MCF 10A (cell line): Measurements from ENCODE around the gene PALM. TPM values are rescaled to one million over a fixed set of nuclear protein-coding genes. Genes with fewer than 3 reads are reported as not detected.

ENCODE experiments used
- BruUV-seq: library from RNA; stranded (reverse); fragments of 400-500 nt; replicated peaks from 2 replicates; lab custom pipeline; 2021; lab: Mats Ljungman, UMichigan
- CTCF ChIA-PET: fragments of 300-600 bp; sonication (Branson Sonifier 250); formaldehyde crosslinking; extraction: SDS; loops from one replicate; lab custom pipeline; 2021; ENCODE audit warnings: antibody characterized with exemption, inconsistent platforms; lab: Yijun Ruan, JAX
- POLR2A ChIA-PET: fragments of 300-600, 350-650 bp; sonication (Branson Sonifier 250); formaldehyde crosslinking; extraction: SDS; loops from one replicate; lab custom pipeline; 2020; ENCODE audit warnings: antibody characterized with exemption, inconsistent platforms; lab: Yijun Ruan, JAX
- DNase-seq: peaks from one replicate; pipeline ENCODE4 v3.0.0-alpha.2; 2018; ENCODE audit not compliant: unreplicated experiment
- H3K27ac Mint-ChIP-seq: one replicate; pipeline ENCODE4 v1.8.0; 2022; ENCODE audit warnings: mild to moderate bottlenecking, low read depth, mixed read lengths; ENCODE audit not compliant: unreplicated experiment
- H3K27me3 Mint-ChIP-seq: one replicate; pipeline ENCODE4 v1.8.0; 2022; ENCODE audit warnings: mixed read lengths; ENCODE audit not compliant: insufficient read depth, unreplicated experiment
- H3K36me3 Mint-ChIP-seq: one replicate; pipeline ENCODE4 v1.8.0; 2022; ENCODE audit warnings: mild to moderate bottlenecking, moderate library complexity, mixed read lengths; ENCODE audit not compliant: insufficient read depth, unreplicated experiment
- H3K4me1 Mint-ChIP-seq: one replicate; pipeline ENCODE4 v1.8.0; 2022; ENCODE audit warnings: mixed read lengths; ENCODE audit not compliant: insufficient read depth, unreplicated experiment
- H3K4me3 Mint-ChIP-seq: one replicate; pipeline ENCODE4 v1.8.0; 2022; ENCODE audit warnings: mild to moderate bottlenecking, moderate library complexity, mixed read lengths; ENCODE audit not compliant: unreplicated experiment
- H3K9me3 Mint-ChIP-seq: one replicate; pipeline ENCODE4 v1.8.0; 2022; ENCODE audit warnings: mixed read lengths; ENCODE audit not compliant: unreplicated experiment
- intact Hi-C: fragments of 100-400 bp; cut with micrococcal nuclease; formaldehyde crosslinking; loops from 2 replicates; pipeline ENCODE4 v1.14.1; 2022
- total RNA-seq: library from RNA; stranded (reverse); gene quantifications from 2 replicates; pipeline ENCODE4 v1.2.3, GENCODE V29; 2022
- TF ChIP-seq, protein P1 (sequence below): fragments of 200-600 bp; IDR thresholded peaks from one replicate; pipeline ENCODE4 v1.8.0; 2022; ENCODE audit warnings: antibody characterized with exemption, mild to moderate bottlenecking; ENCODE audit not compliant: unreplicated experiment

PALM gene
- total RNA-seq, 1 experiment from 2014 or later: 0.44 TPM

DNA sequence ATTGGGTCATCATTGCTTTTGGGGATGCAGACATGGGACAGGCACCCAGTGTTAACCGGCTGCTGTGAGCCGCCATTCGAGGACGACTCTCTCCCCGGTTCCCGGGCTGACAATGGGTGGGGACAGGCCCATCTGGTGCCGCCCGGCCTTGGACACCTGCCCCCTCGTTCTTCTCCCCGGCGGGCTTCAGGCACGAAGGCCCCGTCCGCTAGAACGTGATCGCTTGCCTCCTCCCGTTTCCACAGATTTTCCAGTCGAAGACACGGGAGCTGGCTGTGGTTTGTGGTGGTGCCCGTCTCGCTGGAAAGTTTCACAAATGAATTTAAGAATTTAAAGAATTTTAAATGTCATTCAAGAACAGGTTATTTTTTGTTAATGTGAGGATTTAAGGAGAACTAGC is 2.0 kb downstream of the PALM start:
- H3K4me1 Mint-ChIP-seq: no peaks in the 10 kb centered on the region
- intact Hi-C loops: no loop called here
- no peak overlapping the region for H3K27ac Mint-ChIP-seq
- H3K27me3 Mint-ChIP-seq: no peaks in the 10 kb centered on the region
- no peak overlapping the region for H3K4me3 Mint-ChIP-seq
- H3K36me3 Mint-ChIP-seq: no peaks in the 10 kb centered on the region
- ChIA-PET CTCF (interaction anchor here (0.6 kb wide), 1 partner anchor 430 kb away, joined by 3 read pairs; no protein-coding TSS in a partner anchor), POLR2A (interaction anchor here (0.6 to 1.2 kb wide), 2 partner anchors 48 to 317 kb away, joined by 3 to 4 read pairs; partner anchors contain the start of gene RNF126)
- DNase-seq: no peak
- peaks cover 7% of the 10 kb centered on the region for H3K9me3 Mint-ChIP-seq
- no TSS peak for BruUV-seq
- TF ChIP-seq, protein P1, sequence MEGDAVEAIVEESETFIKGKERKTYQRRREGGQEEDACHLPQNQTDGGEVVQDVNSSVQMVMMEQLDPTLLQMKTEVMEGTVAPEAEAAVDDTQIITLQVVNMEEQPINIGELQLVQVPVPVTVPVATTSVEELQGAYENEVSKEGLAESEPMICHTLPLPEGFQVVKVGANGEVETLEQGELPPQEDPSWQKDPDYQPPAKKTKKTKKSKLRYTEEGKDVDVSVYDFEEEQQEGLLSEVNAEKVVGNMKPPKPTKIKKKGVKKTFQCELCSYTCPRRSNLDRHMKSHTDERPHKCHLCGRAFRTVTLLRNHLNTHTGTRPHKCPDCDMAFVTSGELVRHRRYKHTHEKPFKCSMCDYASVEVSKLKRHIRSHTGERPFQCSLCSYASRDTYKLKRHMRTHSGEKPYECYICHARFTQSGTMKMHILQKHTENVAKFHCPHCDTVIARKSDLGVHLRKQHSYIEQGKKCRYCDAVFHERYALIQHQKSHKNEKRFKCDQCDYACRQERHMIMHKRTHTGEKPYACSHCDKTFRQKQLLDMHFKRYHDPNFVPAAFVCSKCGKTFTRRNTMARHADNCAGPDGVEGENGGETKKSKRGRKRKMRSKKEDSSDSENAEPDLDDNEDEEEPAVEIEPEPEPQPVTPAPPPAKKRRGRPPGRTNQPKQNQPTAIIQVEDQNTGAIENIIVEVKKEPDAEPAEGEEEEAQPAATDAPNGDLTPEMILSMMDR: no peak

- H3K4me1 Mint-ChIP-seq: no peaks in the 10 kb centered on the region
- CTCF ChIA-PET: interaction anchor here (0.6 kb wide), 1 partner anchor 429 kb away, joined by 3 read pairs; no protein-coding TSS in a partner anchor
- POLR2A ChIA-PET: interaction anchor here (0.6 kb wide), 1 partner anchor 316 kb away, joined by 4 read pairs; no protein-coding TSS in a partner anchor
Observed at GRCh38 chr19:711254-711653, 2.5 kb downstream of the PALM start.

GRCh38 chr19:715347-715746 is 6.6 kb downstream of the PALM start:
- peaks cover 9% of the 10 kb centered on the region for H3K9me3 Mint-ChIP-seq
- TF ChIP-seq, protein P1: no peak
- H3K4me1 Mint-ChIP-seq: no peaks in the 10 kb centered on the region
- H3K36me3 Mint-ChIP-seq: no peaks in the 10 kb centered on the region
- ChIA-PET CTCF (no interaction called here), POLR2A (no interaction called here)
- intact Hi-C loops: no loop called here
- H3K27me3 Mint-ChIP-seq: no peaks in the 10 kb centered on the region
- no peak overlapping the region for H3K27ac Mint-ChIP-seq
- BruUV-seq: no TSS peak
- no peak for DNase-seq
- H3K4me3 Mint-ChIP-seq: no peak overlapping the region

More at GRCh38 chr19:711254-711653, 2.5 kb downstream of the PALM start:
- H3K36me3 Mint-ChIP-seq: no peaks in the 10 kb centered on the region
- TF ChIP-seq, protein P1: no peak
- H3K27me3 Mint-ChIP-seq: no peaks in the 10 kb centered on the region
- no peak for DNase-seq
- peaks cover 9% of the 10 kb centered on the region for H3K9me3 Mint-ChIP-seq
- H3K4me3 Mint-ChIP-seq: no peak overlapping the region
- no peak overlapping the region for H3K27ac Mint-ChIP-seq
- intact Hi-C loops: no loop called here
- no TSS peak for BruUV-seq

DNA sequence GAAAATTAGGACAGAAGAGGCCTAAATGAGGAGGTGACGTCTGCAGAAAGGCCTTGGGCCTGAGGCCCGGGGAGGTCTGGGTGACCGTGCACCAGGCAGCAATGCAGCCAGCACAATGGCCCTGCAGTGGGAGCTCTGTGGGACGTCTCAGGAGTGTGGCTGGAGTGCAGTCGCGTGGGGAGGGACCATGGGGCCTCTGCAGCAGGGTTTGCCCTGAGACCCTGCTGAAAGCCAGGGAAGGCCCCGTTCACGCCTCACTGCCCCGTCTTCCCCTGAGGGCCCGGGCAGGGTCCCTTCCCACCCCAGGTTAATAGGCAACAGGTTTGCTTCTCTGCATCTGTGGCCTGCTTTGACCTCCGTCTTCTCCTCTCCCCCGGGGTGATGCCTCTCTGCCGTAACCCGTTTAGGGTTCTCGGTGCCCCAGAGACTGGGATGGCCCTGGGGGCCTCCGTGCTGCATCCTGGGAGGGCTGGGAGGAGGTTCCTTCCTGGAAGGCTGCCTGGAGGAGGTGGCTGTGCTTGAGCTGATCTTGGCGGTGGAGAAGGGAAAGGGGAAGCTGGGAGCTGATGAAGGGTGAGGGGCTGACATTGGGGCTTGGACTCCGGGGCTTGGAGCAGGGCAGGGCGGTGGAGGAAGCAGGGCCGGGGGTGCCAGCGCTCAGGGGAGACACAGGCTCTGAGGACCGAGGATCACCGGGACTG is 9.7 kb downstream of the PALM start:
- no TSS peak for BruUV-seq
- TF ChIP-seq, protein P1: no peak
- intact Hi-C loops: no loop called here
- Mint-ChIP-seq H3K9me3 (peaks cover 9% of the 10 kb centered on the region), H3K27ac (no peak overlapping the region), H3K4me3 (no peak overlapping the region), H3K27me3 (no peaks in the 10 kb centered on the region), H3K4me1 (no peaks in the 10 kb centered on the region), H3K36me3 (no peaks in the 10 kb centered on the region)
- ChIA-PET CTCF (interaction anchor here (0.6 kb wide), 2 partner anchors 21 to 32 kb away, joined by 3 to 4 read pairs; no protein-coding TSS in a partner anchor), POLR2A (interaction anchor here (0.7 kb wide), 1 partner anchor 20 kb away, joined by 3 read pairs; no protein-coding TSS in a partner anchor)
- no peak for DNase-seq
